ENCODE data around the gene ST3GAL4.

The ST3GAL4 gene

GRCh38 chr11:126355926-126356897 lies 726 bp downstream of the ST3GAL4 start:
- peak overlapping the region; percentile 89 for H3K27ac ChIP-seq
- no peak for TF ChIP-seq CTCF (conservative IDR thresholded peaks at IDR 0.05)

- peak overlapping the region; percentile 89; the same call in 1 of the 2 replicates for H3K27ac ChIP-seq
- TF ChIP-seq CTCF (conservative IDR thresholded peaks at IDR 0.05) = no peak
These were observed 1.8 kb downstream of the ST3GAL4 start for GRCh38 chr11:126357055-126357962.

- TF ChIP-seq CTCF (conservative IDR thresholded peaks at IDR 0.05) = no peak
- no peak overlapping the region for H3K27ac ChIP-seq
These were observed 2.7 kb downstream of the ST3GAL4 start for GRCh38 chr11:126357969-126358762.

GRCh38 chr11:126358763-126359160 lies 3.3 kb downstream of the ST3GAL4 start:
- H3K27ac ChIP-seq = no peak overlapping the region
- no peak for TF ChIP-seq CTCF (conservative IDR thresholded peaks at IDR 0.05)

- TF ChIP-seq CTCF (conservative IDR thresholded peaks at IDR 0.05) = no peak
- no peak overlapping the region for H3K27ac ChIP-seq
These were observed 4.1 kb downstream of the ST3GAL4 start for GRCh38 chr11:126359431-126360048.

GRCh38 chr11:126360049-126360446 lies 4.6 kb downstream of the ST3GAL4 start:
- TF ChIP-seq CTCF (conservative IDR thresholded peaks at IDR 0.05) = no peak
- H3K27ac ChIP-seq = no peak overlapping the region
